HG02938 (cell line): ENCODE measurements around the gene ZNF416.

ENCODE experiments used
- ATAC-seq: cut with Tn5 transposase; IDR thresholded peaks from one replicate; pipeline ENCODE4 v1.9.1; 2021; ENCODE audit warnings: mild to moderate bottlenecking, moderate library complexity; ENCODE audit not compliant: unreplicated experiment

The ZNF416 gene

DNA sequence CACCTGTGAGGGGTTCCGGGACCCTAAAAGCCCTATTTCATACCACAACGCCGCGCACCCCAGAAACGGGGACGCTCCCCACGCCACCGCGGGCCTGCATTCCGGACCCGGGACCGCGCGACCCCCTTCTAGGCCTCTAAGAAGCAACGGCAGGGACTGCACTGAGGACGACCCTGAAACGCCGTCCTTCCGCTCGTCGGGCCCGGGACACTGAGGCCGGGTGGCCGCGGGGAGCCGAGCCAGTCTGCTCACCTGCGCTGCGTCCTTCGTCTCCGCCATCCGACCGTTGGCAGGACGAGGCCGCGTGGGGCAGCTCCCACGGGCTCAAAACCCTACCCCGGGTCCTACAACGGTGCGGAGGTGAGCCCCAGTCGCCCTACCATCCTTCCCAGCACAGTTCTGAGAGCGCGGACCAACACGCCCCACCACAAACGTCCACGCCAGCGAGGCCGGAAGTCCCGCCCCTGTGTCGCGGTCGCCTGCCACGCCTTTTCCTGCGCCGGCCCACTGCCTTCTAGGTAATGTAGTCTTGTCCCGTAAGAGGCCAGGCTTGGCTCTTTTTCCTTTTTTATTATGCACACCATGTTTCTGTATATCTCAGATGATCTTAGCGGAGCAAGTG is 19.2 kb downstream of the ZNF416 start, which contains the start of gene ZNF550:
Gene ZNF550, minus strand, starts transcription at position 460 of the 622 bp plus-strand sequence. Its CDS starts 181 bp downstream, at position 279.
- peak; percentile 93 for ATAC-seq

DNA sequence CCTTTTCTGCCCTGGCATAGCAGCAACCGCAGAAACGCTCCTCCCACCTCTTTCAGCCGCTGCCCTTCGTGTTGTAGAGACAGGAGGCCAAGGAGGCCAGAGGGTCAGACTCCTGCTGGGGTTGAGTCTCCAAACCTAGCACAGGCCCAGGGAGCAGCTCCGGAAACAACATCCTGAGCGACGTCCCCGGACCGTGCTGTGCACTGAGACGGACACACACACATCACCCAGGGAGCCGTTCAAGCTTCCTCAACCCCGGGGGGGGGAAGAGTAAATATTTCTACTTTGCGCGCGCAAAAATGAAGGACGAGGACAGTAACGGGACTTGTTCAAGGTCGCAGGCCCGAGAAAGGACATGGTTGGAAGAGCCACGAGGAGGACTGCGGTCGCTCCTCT is 19.7 kb downstream of the ZNF416 start:
- ATAC-seq: no peak

DNA sequence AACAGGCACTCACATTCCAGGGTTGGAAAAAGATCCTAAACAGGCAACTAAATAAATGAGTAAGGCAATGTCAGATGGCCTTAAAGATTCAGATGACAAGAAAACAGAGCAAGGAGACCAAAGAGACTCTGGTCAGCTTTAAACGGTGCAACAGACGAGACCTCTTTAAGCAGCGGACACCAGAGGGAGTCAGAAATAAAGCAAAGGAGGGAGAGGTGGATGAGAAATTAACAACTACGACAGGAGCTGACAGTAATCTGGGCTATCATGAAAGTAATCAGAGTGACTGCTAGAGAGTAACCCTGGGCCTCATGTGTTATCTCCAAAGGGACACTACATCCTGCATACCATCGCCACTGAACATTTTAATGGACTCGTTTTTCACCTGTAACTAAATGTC is 20.2 kb downstream of the ZNF416 start:
- ATAC-seq: no peak

DNA sequence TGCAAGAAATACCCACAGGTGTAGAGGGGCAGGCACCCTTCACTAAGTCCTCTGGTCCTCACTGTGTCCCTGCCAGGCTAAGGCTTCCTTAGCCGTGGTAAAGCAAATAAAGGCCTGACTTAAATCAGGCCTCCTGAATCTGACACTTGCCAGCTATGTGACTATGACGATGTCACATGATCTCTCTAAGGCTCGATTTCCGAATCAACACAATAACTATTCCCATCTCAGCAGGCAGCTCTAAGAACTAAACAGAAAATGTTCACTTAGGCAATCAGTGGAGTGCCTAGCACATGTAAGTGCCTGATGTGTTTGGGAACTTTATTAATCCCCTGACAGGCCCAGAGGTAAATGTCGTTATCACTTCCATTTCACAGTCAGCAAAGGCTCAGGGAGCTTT is 21.1 kb downstream of the ZNF416 start:
- no peak for ATAC-seq

DNA sequence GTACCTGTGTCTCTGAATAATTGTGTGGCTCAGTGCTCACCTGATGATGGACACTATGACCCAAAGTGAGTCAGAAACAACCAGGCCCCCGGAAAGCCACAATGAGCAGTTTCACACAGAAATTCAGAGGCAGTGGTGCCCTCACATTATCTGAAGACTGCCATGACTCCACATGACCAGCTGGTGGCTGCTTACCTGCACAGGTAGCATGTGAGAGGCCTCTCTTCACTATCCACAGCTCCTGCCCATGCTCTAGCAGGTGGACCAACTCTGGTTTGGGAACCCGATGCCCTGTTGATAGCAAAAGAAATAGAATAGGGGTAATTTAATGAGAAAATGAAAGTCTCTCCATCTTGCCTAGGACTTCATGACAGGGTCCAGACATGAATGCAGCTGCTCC is 26.3 kb downstream of the ZNF416 start:
- no peak for ATAC-seq

DNA sequence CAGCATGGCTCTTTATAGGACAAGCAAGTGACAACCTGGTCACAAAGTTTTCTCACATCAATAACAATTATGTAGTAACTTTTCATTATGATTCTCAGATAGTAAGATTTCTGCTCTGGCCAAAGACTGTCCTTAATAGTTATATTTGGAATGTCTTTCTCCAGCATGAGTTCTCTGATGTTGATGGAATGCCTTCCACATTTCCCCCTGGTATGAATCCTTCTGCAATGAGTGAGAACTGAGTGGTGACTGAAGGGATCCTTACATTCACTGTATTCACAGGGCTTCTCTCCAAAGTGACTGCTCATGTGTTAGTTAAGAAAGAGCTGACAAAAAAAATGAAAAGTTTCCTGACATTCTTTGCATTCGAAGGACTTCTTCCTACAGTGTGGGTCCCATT is 32.2 kb downstream of the ZNF416 start:
- ATAC-seq: no peak

DNA sequence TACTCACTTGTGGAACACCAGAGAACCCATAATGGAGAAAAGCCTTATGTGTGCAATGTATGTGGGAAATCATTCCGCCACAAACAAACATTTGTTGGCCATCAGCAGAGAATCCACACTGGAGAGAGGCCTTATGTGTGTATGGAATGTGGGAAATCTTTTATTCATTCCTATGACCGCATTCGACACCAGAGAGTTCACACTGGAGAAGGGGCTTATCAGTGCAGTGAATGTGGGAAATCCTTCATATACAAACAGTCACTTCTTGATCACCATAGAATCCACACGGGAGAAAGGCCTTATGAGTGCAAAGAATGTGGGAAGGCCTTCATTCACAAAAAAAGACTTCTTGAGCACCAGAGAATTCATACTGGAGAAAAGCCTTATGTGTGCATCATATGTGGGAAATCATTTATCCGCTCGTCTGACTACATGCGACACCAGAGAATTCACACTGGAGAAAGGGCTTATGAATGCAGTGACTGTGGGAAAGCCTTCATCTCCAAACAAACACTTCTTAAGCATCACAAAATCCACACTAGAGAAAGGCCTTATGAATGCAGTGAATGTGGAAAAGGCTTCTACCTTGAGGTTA is 40.7 kb downstream of the ZNF416 start:
- no peak for ATAC-seq

DNA sequence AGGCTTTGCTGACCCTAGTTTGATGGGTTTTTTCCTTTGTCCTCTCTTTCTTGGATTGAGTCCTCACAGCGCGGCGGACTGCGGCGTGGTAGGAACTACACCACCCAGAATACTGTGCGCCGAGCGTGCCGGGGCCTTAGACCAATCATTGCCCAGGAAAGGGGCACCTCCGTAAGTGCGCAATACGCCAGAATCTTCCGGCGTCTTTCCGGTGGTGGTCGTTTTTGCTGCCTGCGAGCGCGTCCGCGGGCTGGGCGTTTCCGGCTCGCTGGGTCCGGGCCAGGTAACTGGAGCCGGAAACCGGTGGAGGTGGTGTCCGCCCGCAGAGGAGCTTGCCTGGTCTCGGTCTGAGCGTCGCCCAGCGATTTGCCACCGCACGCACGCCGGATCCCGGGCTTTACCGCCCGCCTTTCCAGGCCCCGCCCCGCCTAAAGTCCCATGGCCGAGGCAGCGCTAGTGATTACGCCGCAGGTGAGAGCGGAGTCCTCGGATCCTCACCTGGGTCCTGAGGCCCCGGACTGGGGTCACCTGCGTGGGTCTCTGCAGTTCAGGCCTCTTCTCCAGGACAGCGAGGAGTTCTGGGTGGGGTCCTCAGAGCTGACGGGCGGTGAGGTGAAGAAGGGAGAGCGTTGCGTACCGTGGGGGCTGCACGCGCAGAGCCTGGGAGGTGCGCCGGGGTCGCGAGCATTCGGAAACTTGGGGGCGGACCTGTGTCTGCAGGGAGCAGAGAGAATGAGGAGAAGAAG is 51.4 kb downstream of the ZNF416 start, which contains the start of gene ZNF549:
Gene ZNF549, plus strand, starts transcription at position 221 of the 746 bp plus-strand sequence. Its CDS starts 218 bp downstream, at position 439.
- ATAC-seq: peak; percentile 98
